Activated CD8-positive, alpha-beta T cell treated with anti-CD3 and anti-CD28 coated beads, Interleukin-2, amount 10 ng/mL, durations not matched to agents 7 days and 5 days (primary cell): ENCODE data around the gene COL4A6. TPM values are rescaled to one million over a fixed set of nuclear protein-coding genes. Genes with fewer than 3 reads are reported as not detected.

Experiments
- ATAC-seq: fragments of 150-1000 bp; cut with Tn5 transposase; one replicate; pipeline ENCODE4 v1.10.0; 2021; ENCODE audit warnings: moderate library complexity
- CTCF ChIA-PET: fragments of 350-600 bp; sonication (Branson Sonifier 250); formaldehyde crosslinking; loops from one replicate; lab custom pipeline; 2021; ENCODE audit warnings: antibody characterized with exemption; lab: Charles Lee
- POLR2A ChIA-PET: fragments of 350-600 bp; sonication (Branson Sonifier 250); formaldehyde crosslinking; loops from one replicate; lab custom pipeline; 2021; ENCODE audit warnings: antibody characterized with exemption; lab: Charles Lee
- DNase-seq: peaks from one replicate; pipeline ENCODE4 v3.0.0-alpha.2; 2020
- H3K27ac Mint-ChIP-seq: one replicate; pipeline ENCODE4 v1.8.0; 2021; ENCODE audit warnings: mild to moderate bottlenecking, mixed read lengths
- H3K27me3 Mint-ChIP-seq: one replicate; pipeline ENCODE4 v1.8.0; 2021; ENCODE audit warnings: low read depth, mixed read lengths
- H3K36me3 Mint-ChIP-seq: one replicate; pipeline ENCODE4 v1.8.0; 2021; ENCODE audit warnings: low read depth, mixed read lengths
- H3K4me1 Mint-ChIP-seq: one replicate; pipeline ENCODE4 v1.8.0; 2021; ENCODE audit warnings: low read depth, mixed read lengths
- H3K4me3 Mint-ChIP-seq: one replicate; pipeline ENCODE4 v1.8.0; 2021; ENCODE audit warnings: mild to moderate bottlenecking, mixed read lengths
- H3K9me3 Mint-ChIP-seq: one replicate; pipeline ENCODE4 v1.8.0; 2022; ENCODE audit warnings: mixed read lengths; ENCODE audit not compliant: insufficient read depth
- total RNA-seq, 2 experiments: library from RNA; stranded (reverse); gene quantifications; one replicate each; pipeline ENCODE4 v1.2.3, GENCODE V29; 2021

The COL4A6 gene
- total RNA-seq, 2 experiments from 2014 or later = not detected

DNA sequence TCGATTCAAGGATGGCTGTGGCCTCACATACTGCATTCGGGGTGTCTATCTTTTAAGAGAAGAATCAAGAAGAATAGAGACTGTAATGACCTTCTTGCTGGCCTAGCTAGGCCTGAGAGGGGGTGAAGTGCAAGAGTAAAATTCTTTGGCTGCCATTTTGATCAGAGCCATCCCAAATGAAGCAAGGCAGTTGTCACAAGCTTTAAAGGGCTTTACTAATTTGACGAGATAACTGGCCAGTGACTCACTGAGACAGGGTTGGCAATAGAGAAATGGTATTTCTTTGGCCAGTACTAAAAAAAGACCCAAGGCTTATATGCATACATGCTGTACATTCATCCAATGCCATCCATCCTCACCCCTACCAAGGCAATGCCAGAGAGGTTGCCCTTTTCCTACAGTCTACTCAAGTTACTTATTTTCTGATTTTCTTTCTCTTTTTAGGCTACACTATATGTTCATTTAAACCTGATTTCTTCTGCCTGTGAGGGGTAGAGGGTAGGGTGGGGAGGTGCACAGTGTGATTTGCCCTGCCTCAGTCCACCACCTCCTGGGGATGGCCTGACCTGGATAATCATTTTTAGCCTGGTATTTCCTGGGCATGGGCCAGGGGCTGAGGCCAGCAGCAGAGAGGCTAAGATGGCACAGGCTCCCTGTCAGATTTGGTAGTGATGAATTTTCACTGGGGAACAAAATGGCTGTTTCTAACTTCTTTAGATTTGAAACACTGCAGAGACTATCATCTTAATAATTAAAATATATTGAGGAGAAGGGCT lies 314.4 kb downstream of the COL4A6 start:
- Mint-ChIP-seq H3K36me3 (no peaks in the 10 kb centered on the region), H3K4me1 (no peaks in the 10 kb centered on the region), H3K9me3 (no peaks in the 10 kb centered on the region), H3K27me3 (no peaks in the 10 kb centered on the region), H3K27ac (no peak overlapping the region), H3K4me3 (no peak overlapping the region)
- ATAC-seq (no peak), DNase-seq (no peak)
- CTCF ChIA-PET = no interaction called here
- POLR2A ChIA-PET = no interaction called here

- H3K4me1 Mint-ChIP-seq = no peaks in the 10 kb centered on the region
- ATAC-seq = no peak
- no peaks in the 10 kb centered on the region for H3K9me3 Mint-ChIP-seq
- H3K36me3 Mint-ChIP-seq = no peaks in the 10 kb centered on the region
- ChIA-PET POLR2A (no interaction called here), CTCF (no interaction called here)
- no peak for DNase-seq
- no peak overlapping the region for H3K27ac Mint-ChIP-seq
- H3K27me3 Mint-ChIP-seq = no peaks in the 10 kb centered on the region
- no peak overlapping the region for H3K4me3 Mint-ChIP-seq
Observed at GRCh38 chrX:108122748-108123147, 315.5 kb downstream of the COL4A6 start.

GRCh38 chrX:108121291-108121690 lies 316.9 kb downstream of the COL4A6 start:
- no peak overlapping the region for H3K4me3 Mint-ChIP-seq
- ATAC-seq (no peak), DNase-seq (no peak)
- no peaks in the 10 kb centered on the region for H3K9me3 Mint-ChIP-seq
- H3K4me1 Mint-ChIP-seq = no peaks in the 10 kb centered on the region
- H3K36me3 Mint-ChIP-seq = no peaks in the 10 kb centered on the region
- CTCF ChIA-PET = no interaction called here
- H3K27me3 Mint-ChIP-seq = no peaks in the 10 kb centered on the region
- no peak overlapping the region for H3K27ac Mint-ChIP-seq
- POLR2A ChIA-PET = no interaction called here

GRCh38 chrX:108117988-108118387 lies 320.2 kb downstream of the COL4A6 start:
- DNase-seq = no peak
- no peak overlapping the region for H3K4me3 Mint-ChIP-seq
- H3K27me3 Mint-ChIP-seq = no peaks in the 10 kb centered on the region
- POLR2A ChIA-PET = no interaction called here
- no peak overlapping the region for H3K27ac Mint-ChIP-seq
- CTCF ChIA-PET = no interaction called here
- no peaks in the 10 kb centered on the region for H3K9me3 Mint-ChIP-seq
- no peaks in the 10 kb centered on the region for H3K4me1 Mint-ChIP-seq
- ATAC-seq = no peak
- no peaks in the 10 kb centered on the region for H3K36me3 Mint-ChIP-seq

GRCh38 chrX:108114541-108114940 lies 323.7 kb downstream of the COL4A6 start:
- no peaks in the 10 kb centered on the region for H3K4me1 Mint-ChIP-seq
- ATAC-seq (no peak), DNase-seq (no peak)
- H3K4me3 Mint-ChIP-seq = no peak overlapping the region
- H3K27ac Mint-ChIP-seq = no peak overlapping the region
- H3K36me3 Mint-ChIP-seq = no peaks in the 10 kb centered on the region
- no peaks in the 10 kb centered on the region for H3K27me3 Mint-ChIP-seq
- CTCF ChIA-PET = no interaction called here
- POLR2A ChIA-PET = no interaction called here
- no peaks in the 10 kb centered on the region for H3K9me3 Mint-ChIP-seq

Other genes starting within 250 kb of the COL4A6 start
- not detected for gene COL4A5, start 1.4 kb upstream of the COL4A6 start, total RNA-seq